Left renal cortex interstitium (tissue), 4 donors: Measurements from ENCODE around the gene CAPN7. TPM values are rescaled to one million over a fixed set of nuclear protein-coding genes. Genes with fewer than 3 reads are reported as not detected.

ENCODE experiments used
- DNase-seq, 4 donors: peaks; one replicate each; pipeline ENCODE4 v3.0.0-alpha.2; 2013; ENCODE audit warnings: low read depth in 4 of 4, low spot score in 2 of 4, missing footprints in 1 of 4
- polyA plus RNA-seq, 4 donors: library from polyadenylated mRNA; unstranded; fragments of 120-200 nt; gene quantifications; one replicate each; pipeline ENCODE4 v1.2.1, GENCODE V29; 2013; ENCODE audit not compliant: insufficient read length in 4 of 4

The CAPN7 gene
- polyA plus RNA-seq, 4 donors = 43.4 to 56.1 (median 49.4) TPM

DNA sequence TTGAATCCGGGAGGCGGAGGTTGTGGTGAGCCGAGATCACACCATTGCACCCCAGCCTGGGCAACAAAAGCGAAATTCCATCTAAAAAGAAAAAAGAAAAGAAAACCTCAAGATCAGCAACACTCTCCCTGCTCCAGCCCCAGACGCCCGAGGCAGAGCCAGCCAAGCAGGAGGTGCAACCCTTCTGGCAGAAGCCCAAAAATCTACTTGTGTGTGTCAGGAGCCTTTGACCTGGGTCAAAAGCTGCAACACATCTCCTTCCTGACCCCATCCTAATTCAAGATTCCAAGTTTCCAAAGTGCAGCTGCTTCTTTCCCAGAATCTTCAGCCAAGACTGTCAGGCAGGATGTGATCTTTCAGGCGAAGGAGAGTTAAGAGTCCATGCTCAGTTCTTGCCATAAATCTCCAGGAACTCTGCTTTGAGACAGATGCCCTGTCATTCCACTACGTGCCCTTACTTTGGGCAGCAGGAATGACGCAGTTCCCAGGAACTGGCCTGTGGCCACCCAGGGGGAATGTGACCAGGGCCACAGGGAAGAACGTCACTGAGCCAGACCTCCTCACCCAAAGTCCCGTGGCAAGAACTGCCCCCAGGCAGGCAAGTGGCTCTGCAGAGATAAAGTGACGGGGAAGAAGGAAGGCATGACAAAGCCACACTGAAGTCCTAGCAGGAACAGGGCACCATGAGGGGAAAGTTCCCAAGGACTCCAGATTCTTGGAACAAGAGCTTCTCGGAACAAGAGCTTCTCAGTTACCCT, 86.9 kb downstream of the CAPN7 start:
- DNase-seq = peak in 2 of 4 donors; percentile 36 to 50

DNA sequence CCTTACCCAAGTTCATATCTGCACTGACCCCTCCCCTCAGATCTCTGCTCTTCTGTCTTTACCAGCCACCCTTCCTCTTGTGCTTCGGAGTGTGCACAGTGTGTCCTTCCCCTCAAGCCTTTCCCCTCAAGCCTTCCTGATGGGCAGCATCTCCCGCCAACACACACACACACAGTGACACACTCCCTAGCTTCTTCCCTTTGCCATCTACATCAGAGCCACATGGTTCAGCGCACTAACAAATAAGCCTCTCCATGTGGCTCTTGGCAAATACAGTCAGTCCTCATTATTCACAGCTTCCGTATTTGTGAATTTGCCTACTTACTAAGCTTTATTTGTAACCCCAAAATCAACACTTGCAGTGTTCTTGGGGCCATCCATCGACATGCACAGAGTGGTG, 88.9 kb downstream of the CAPN7 start:
- DNase-seq = no peak

DNA sequence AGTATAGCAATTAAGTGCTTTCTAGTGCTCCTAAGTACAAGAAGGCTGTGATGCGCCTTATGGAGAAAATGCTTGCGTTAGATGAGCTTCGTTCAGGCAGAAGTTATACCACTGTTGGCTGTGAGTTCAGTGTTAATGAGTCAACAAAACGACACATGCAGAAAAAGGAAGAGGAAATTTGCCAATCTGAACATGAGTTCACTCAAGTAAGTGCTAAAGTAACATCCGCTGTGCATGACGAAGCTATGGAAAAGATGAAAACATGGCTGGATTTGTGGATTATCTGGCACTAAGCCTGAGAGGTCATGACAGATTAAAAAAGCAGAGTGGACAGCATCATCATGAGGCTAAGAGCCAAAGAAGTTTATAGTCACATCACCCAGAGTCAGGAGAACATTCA, 89.5 kb downstream of the CAPN7 start:
- no peak for DNase-seq

DNA sequence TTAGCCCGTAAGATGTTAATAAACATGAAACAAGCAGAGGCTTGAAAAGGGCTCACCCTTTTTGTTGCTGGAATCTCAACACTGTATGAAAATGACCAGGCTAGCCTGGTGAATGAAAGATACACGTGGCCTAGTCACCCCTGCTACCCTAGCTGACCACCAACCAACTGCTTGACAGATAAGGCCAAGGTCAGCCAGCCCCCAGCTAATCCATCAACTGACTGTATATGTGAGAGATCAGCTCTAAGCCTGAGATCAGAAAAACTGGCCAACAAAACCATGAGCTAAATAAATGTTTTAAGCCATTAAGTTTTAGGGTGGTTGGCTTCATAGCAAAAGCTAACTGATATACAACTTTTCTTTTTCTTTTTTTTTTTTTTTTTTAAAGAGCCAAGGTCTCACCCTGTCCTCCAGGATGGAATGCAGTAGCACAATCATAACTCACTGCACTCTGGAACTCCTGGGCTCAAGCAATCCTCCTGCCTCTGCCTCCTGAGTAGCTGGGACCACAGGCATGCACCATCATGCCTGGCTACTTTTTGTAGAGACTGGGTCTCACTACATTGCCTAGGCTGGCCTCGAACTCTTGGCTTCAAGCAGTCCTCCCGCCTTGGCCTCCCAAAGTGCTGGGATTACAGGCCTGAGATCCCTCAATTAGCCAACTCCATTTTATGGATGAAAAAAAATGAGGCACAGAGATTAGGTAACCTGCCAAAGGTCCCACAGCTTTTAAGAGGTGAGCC, 91.7 kb downstream of the CAPN7 start:
- DNase-seq = no peak

DNA sequence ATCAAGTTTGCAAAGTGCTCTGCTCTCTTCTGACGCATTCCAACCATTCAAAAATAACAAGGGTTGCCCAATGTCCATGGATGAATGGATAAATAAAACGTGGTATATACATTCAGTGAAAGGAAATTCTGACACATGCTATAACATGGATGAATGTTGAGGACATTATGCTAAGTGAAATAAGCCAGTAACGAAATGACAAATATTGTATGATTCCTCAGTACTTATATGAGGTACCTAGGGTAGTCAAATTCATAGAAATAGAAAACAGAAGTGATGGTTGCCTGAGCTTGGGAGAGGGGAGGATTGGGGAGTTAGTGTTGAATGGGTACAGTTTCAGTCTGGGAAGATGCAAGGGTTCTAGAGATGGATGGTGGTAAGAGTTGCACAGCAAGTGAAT, 92.5 kb downstream of the CAPN7 start:
- no peak for DNase-seq

DNA sequence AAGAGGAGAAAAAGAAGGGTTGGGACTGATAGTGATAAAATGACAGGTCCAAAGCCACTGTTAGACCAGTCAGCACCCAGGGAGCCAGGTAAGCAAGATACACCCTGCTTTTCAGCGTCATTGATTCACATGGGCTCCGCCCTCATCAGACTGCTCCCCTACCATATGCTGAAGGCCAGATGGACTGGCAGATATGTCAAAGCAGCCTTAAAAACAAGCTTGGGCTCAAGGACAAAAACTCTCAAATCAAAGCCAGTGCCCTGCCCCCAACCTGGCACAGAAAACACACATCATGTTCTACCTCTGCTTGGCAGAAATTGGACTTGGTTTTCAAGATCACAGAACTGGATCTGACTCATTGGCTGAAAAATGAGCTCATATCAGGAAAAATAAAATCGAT, 93.0 kb downstream of the CAPN7 start:
- DNase-seq = no peak

DNA sequence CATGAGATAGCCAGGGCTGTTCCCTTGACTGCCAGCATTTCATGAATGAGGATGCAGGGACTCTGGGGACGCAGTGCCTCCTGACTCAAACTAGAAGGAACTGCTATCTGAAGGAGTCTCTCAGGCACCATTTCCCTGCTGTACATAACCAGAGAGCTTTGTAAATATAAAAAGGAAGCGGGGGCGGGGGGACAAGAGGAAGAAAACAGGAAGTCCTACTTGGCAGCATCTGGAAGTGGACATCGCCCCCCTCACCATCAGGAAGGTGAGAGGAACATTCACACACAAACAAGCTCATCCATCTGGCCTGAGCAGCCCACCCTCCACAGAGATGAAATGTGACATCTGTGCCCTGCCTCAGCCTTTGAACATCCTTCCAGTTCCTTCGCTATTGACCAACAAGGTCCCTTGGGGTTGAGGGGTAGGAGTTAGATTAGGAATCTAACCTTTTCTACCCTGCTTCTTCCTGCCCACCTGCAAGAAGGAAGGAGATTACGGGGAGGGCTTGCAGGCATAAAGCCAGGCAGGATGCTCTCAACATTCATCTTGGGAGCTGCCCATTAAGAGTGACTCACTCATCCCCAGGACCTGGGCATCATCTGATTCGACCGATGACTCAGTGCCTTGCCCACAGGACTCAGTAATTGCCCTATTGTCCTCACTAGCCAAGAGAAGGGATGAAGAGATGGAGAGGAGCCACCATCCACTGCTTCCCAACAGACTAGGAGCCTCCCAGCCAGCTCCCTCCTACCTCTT, 94.5 kb downstream of the CAPN7 start:
- DNase-seq = no peak

DNA sequence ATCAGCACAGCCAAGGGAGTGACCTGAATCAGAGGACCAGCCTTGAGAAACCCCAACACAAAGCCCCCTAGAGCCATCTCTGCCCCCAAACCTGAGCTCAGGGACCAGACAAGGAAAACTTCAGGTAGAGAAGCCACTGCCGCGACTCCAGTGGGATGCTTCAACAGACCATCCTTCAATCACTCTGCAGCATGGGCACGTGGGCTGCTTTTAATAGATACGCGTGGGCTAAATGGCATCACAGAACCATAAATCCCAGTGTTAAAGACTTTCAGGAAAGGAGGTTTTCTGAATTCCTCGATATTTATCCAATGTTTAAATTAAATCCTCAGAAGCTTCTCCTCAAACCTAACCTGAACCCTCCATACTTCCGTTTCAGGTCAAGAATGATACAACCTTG, 95.7 kb downstream of the CAPN7 start:
- no peak for DNase-seq

Other genes with a start within 250 kb of the CAPN7 start
- gene MRPS25, start 140.9 kb upstream of the CAPN7 start, polyA plus RNA-seq = 100 to 1,000 TPM in 1 of 4 donors, 10 to 100 TPM in 3; 49.7 to 106 (median 74.3) TPM
- 10 to 100 TPM; 22.1 to 31.9 (median 25.3) TPM for gene RBSN, start 107.1 kb upstream of the CAPN7 start, polyA plus RNA-seq
- gene SH3BP5, start 126.3 kb downstream of the CAPN7 start, polyA plus RNA-seq = 10 to 100 TPM; 46.0 to 64.4 (median 57.5) TPM
- gene METTL6, start 221.3 kb downstream of the CAPN7 start, polyA plus RNA-seq = 10 to 100 TPM; 22.8 to 28.5 (median 28.0) TPM
- gene EAF1, start 221.4 kb downstream of the CAPN7 start, polyA plus RNA-seq = 10 to 100 TPM; 15.7 to 20.8 (median 16.4) TPM